IMR-90 (cell line): Measurements from ENCODE around the gene MID1. TPM values are rescaled to one million over a fixed set of nuclear protein-coding genes. Genes with fewer than 3 reads are reported as not detected.
A peak's percentile ranks its signal among the peaks of the same experiment; 100 is the strongest.

ENCODE experiments used
- ATAC-seq: fragments of 200-7000 bp; cut with Tn5 transposase; 2 replicates; pipeline ENCODE4 v1.9.1; 2020; ENCODE audit warnings: low read depth, mild to moderate bottlenecking, moderate library complexity
- BruUV-seq: library from RNA; stranded (reverse); fragments of 400-500 nt; replicated peaks from 2 replicates; lab custom pipeline; 2021; lab: Mats Ljungman, UMichigan
- CTCF ChIA-PET: fragments of 300-600 bp; formaldehyde crosslinking; extraction: SDS; loops from one replicate; lab custom pipeline; 2021; ENCODE audit warnings: antibody characterized with exemption; lab: Yijun Ruan, JAX
- POLR2A ChIA-PET: fragments of 300-600 bp; sonication (Branson Sonifier 250); formaldehyde crosslinking; loops from one replicate; lab custom pipeline; 2022; ENCODE audit warnings: antibody characterized with exemption; ENCODE audit not compliant: unreplicated experiment; lab: Charles Lee
- DNase-seq: peaks from one replicate; pipeline ENCODE4 v3.0.0; 2013
- H2AFZ ChIP-seq: replicated peaks from 2 replicates; pipeline ENCODE3; 2013; ENCODE audit warnings: low read length, mild to moderate bottlenecking; ENCODE audit not compliant: poor library complexity
- H2AK5ac ChIP-seq: 2 replicates; pipeline ENCODE4 v1.6.1; 2013; ENCODE audit warnings: low read depth, low read length, inconsistent platforms
- H2AK9ac ChIP-seq: replicated peaks from 2 replicates; pipeline ENCODE3; 2013; ENCODE audit warnings: mild to moderate bottlenecking, low read depth, low read length, moderate library complexity; ENCODE audit not compliant: poor library complexity
- H2BK120ac ChIP-seq: 2 replicates; pipeline ENCODE4 v1.6.1; 2013; ENCODE audit warnings: low read depth, low read length, inconsistent platforms
- H2BK15ac ChIP-seq: 3 replicates; pipeline ENCODE4 v1.6.1; 2013; ENCODE audit warnings: low read depth, low read length, inconsistent platforms
- H2BK20ac ChIP-seq: 2 replicates; pipeline ENCODE4 v1.6.1; 2013; ENCODE audit warnings: low read depth, mild to moderate bottlenecking, inconsistent platforms, low read length, moderate library complexity
- H2BK5ac ChIP-seq: 2 replicates; pipeline ENCODE4 v1.6.1; 2013; ENCODE audit warnings: mild to moderate bottlenecking, low read depth, low read length, inconsistent platforms; ENCODE audit not compliant: poor library complexity, severe bottlenecking
- H3K14ac ChIP-seq: replicated peaks from 2 replicates; pipeline ENCODE4 v1.6.1; 2013; ENCODE audit warnings: low read depth, low read length, inconsistent platforms
- H3K18ac ChIP-seq: 2 replicates; pipeline ENCODE4 v1.6.1; 2013; ENCODE audit warnings: low read depth, low read length, control low read depth
- H3K23ac ChIP-seq: 2 replicates; pipeline ENCODE4 v1.6.1; 2013; ENCODE audit warnings: low read depth, low read length, inconsistent platforms
- H3K27ac ChIP-seq: 2 replicates; pipeline ENCODE4 v1.5.1; 2013; ENCODE audit warnings: mild to moderate bottlenecking, control low read depth, low read length; ENCODE audit not compliant: insufficient read depth
- H3K27me3 ChIP-seq: 2 replicates; pipeline ENCODE4 v1.6.1; 2013; ENCODE audit warnings: low read length; ENCODE audit not compliant: control insufficient read depth, insufficient read depth
- H3K36me3 ChIP-seq: 2 replicates; pipeline ENCODE4 v1.6.1; 2013; ENCODE audit warnings: low read length, mixed read lengths; ENCODE audit not compliant: control insufficient read depth, insufficient read depth
- H3K4ac ChIP-seq: 2 replicates; pipeline ENCODE4 v1.6.1; 2013; ENCODE audit warnings: low read depth, low read length, inconsistent platforms
- H3K4me1 ChIP-seq: 2 replicates; pipeline ENCODE4 v1.6.1; 2013; ENCODE audit warnings: low read length, mixed read lengths; ENCODE audit not compliant: control insufficient read depth, insufficient read depth
- H3K4me2 ChIP-seq: 2 replicates; pipeline ENCODE4 v1.6.1; 2013; ENCODE audit warnings: low read depth, mild to moderate bottlenecking, control low read depth, low read length, moderate library complexity
- H3K4me3 ChIP-seq: 2 replicates; pipeline ENCODE4 v1.5.1; 2013; ENCODE audit warnings: low read depth, mild to moderate bottlenecking, control low read depth, low read length, moderate library complexity; ENCODE audit not compliant: insufficient read depth
- H3K56ac ChIP-seq: 2 replicates; pipeline ENCODE4 v1.6.1; 2013; ENCODE audit warnings: low read length, inconsistent platforms; ENCODE audit not compliant: insufficient read depth; ENCODE audit errors: extremely low read depth
- H3K79me1 ChIP-seq, 2 experiments: 2 replicates each; pipeline ENCODE4 v1.6.1; 2013; ENCODE audit warnings: low read length in 2 of 2, inconsistent platforms in 1 of 2, low read depth in 1 of 2
- H3K9ac ChIP-seq: 2 replicates; pipeline ENCODE4 v1.6.1; 2013; ENCODE audit warnings: low read depth, low read length, control low read depth
- H3K9me1 ChIP-seq: 2 replicates; pipeline ENCODE4 v1.6.1; 2013; ENCODE audit warnings: low read length, inconsistent platforms; ENCODE audit not compliant: insufficient read depth
- H3K9me3 ChIP-seq: 2 replicates; pipeline ENCODE4 v1.6.1; 2013; ENCODE audit warnings: low read length; ENCODE audit not compliant: control insufficient read depth, insufficient read depth
- H4K20me1 ChIP-seq: 2 replicates; pipeline ENCODE4 v1.6.1; 2013; ENCODE audit warnings: low read length, inconsistent platforms; ENCODE audit not compliant: insufficient read depth
- H4K5ac ChIP-seq: 2 replicates; pipeline ENCODE4 v1.6.1; 2013; ENCODE audit warnings: mild to moderate bottlenecking, low read depth, low read length, control low read depth
- H4K8ac ChIP-seq, 2 experiments: 2 replicates each; pipeline ENCODE4 v1.6.1; 2013; ENCODE audit warnings: low read depth in 2 of 2, low read length in 2 of 2, control low read depth in 1 of 2, inconsistent platforms in 1 of 2
- H4K91ac ChIP-seq: 2 replicates; pipeline ENCODE4 v1.6.1; 2013; ENCODE audit warnings: low read depth, low read length, inconsistent platforms; ENCODE audit not compliant: insufficient read depth
- BHLHE40 ChIP-seq: fragments of 150-350 bp; IDR thresholded peaks from 2 replicates; pipeline ENCODE4 v1.6.1; 2016; ENCODE audit warnings: mild to moderate bottlenecking, low read depth, low read length
- CEBPB ChIP-seq: IDR thresholded peaks from 2 replicates; pipeline ENCODE4 v1.6.1; 2012; ENCODE audit warnings: low read depth, low read length, improper control_type of control experiment
- CHD1 ChIP-seq: IDR thresholded peaks from 2 replicates; pipeline ENCODE4 v1.6.1; 2012; ENCODE audit warnings: low read depth, low read length, improper control_type of control experiment
- FOS ChIP-seq: fragments of 150-350 bp; IDR thresholded peaks from 2 replicates; pipeline ENCODE4 v1.6.1; 2016; ENCODE audit warnings: low read depth, low read length
- MAFK ChIP-seq: IDR thresholded peaks from 2 replicates; pipeline ENCODE4 v1.6.1; 2012; ENCODE audit warnings: low read depth, low read length, improper control_type of control experiment
- MAZ ChIP-seq: IDR thresholded peaks from 2 replicates; pipeline ENCODE4 v1.6.1; 2012; ENCODE audit warnings: low read depth, mild to moderate bottlenecking, low read length, improper control_type of control experiment, moderate library complexity, borderline replicate concordance
- MXI1 ChIP-seq: IDR thresholded peaks from 2 replicates; pipeline ENCODE4 v1.6.1; 2012; ENCODE audit warnings: low read depth, mild to moderate bottlenecking, low read length, moderate library complexity, borderline replicate concordance
- NFE2L2 ChIP-seq: fragments of 150-350 bp; IDR thresholded peaks from 2 replicates; pipeline ENCODE4 v1.6.1; 2016; ENCODE audit warnings: low read depth, mild to moderate bottlenecking, low read length
- POLR2A ChIP-seq: IDR thresholded peaks from 2 replicates; pipeline ENCODE4 v1.6.1; 2012; ENCODE audit warnings: mild to moderate bottlenecking, low read depth, low read length
- RAD21 ChIP-seq: IDR thresholded peaks from 2 replicates; pipeline ENCODE4 v1.6.1; 2012; ENCODE audit warnings: low read length, improper control_type of control experiment
- RCOR1 ChIP-seq: IDR thresholded peaks from 2 replicates; pipeline ENCODE4 v1.6.1; 2012; ENCODE audit warnings: mild to moderate bottlenecking, low read length, improper control_type of control experiment; ENCODE audit not compliant: insufficient replicate concordance
- RFX5 ChIP-seq: IDR thresholded peaks from 2 replicates; pipeline ENCODE4 v1.8.0; 2012; ENCODE audit warnings: low read depth, mild to moderate bottlenecking, low read length, moderate library complexity
- SMC3 ChIP-seq: fragments of 150-350 bp; IDR thresholded peaks from 2 replicates; pipeline ENCODE4 v1.6.1; 2016; ENCODE audit warnings: low read depth, mild to moderate bottlenecking, antibody characterized with exemption, low read length, moderate library complexity
- WGBS, 2 experiments: methylation state at CpG; one replicate each; pipeline versions ENCODE4 v1.1.5 to v1.1.7; 2013; ENCODE audit warnings: missing lambda C conversion rate in 2 of 2; ENCODE audit not compliant: insufficient read length in 1 of 2; ENCODE audit errors: extremely low coverage in 2 of 2; 5-methylcytosine and 5-hydroxymethylcytosine counted together
- dilution Hi-C: fragments of 300-500 bp; cut with HindIII; formaldehyde crosslinking; loops from one replicate; pipeline ENCODE4 v1.14.3; 2018; ENCODE audit warnings: low sequenced_read_pairs; ENCODE audit not compliant: unreplicated experiment
- in situ Hi-C: fragments of 300-500 bp; cut with MboI; formaldehyde crosslinking; loops from 3 replicates; pipeline ENCODE4 v1.14.3; 2019; ENCODE audit warnings: low sequenced_read_pairs, inconsistent platforms, mixed read lengths
- intact Hi-C: fragments of 100-400 bp; cut with micrococcal nuclease; formaldehyde crosslinking; loops from 2 replicates; pipeline ENCODE4 v1.10.0; 2022
- polyA plus RNA-seq, 3 experiments: library from polyadenylated mRNA; depleted of rRNA; stranded (reverse); fragments of >200 nt; gene quantifications; 2 replicates each; pipeline ENCODE4 v1.2.3, GENCODE V29; 2012; ENCODE audit warnings: low replicate concordance in 1 of 3
- total RNA-seq: library from RNA; depleted of rRNA; stranded (reverse); fragments of >200 nt; gene quantifications from 2 replicates; pipeline ENCODE4 v1.2.3, GENCODE V29; 2012
- TF ChIP-seq, protein P1 (sequence below): fragments of 150-350 bp; IDR thresholded peaks from 2 replicates; pipeline ENCODE4 v1.6.1; 2016; ENCODE audit warnings: low read depth, mild to moderate bottlenecking, low read length, moderate library complexity, borderline replicate concordance
- TF ChIP-seq, protein P2 (sequence below): fragments of 150-350 bp; IDR thresholded peaks from 2 replicates; pipeline ENCODE4 v1.6.1; 2017; ENCODE audit warnings: mild to moderate bottlenecking, antibody characterized with exemption, low read length, low read depth

Gene MID1
- total and polyA plus RNA-seq, 2 of the 4 experiments (the other 2 are of a cell fraction): 37.2 to 106 TPM

DNA sequence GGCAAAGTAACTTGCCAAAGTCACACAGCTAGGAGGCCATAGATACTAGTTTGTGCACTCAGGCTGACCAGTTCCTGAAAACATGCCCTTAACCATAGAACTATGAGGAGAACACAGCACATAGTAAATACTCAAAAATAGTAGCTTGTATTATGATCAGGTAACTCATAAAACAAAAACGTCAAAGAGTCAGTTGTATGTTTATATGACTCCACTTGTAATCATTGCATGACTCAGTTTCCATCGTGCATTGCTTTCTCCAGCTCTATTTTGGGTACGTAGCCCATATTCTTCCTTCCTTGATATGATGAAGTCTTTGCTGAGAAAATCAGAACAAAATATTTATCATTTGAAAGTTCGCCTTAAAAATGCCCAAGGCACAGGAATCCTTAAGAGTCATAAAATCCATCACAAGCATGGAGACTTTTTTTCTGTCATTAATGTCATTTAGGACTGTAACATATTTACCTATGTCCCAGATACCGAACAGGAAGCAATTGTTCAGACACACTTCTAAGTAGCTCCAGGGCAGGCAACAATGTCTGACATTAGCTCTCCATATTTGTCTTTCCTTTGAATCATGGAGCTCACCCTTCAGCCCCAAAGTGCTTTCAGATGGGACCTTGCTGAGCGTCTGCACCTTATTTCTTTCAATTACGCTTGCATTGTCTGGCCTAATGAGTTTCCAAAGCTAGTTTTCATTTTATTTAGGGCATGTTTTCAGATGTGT, 11.2 kb upstream of the MID1 start (continued):
- no peak for TF ChIP-seq RAD21

DNA sequence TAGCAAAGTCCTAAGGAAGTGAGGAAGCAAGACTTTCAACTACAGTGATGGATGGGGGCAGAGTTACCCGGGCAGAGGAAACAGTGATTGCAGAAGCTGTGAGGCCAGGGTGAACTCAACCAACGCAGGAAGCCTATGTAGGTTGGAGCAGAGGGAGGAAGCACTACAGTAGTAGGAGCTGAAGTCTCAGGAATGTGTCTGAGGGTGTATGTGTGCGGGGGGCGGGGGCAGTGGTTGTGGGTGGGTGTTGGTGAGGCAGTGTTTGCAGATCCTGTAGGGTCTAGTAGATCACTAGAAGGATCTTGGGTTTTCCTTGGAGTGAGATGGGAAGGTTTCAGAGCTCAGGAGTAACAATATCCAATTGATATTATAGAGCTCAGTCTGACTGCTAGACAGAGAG, 9.9 kb upstream of the MID1 start:
- BruUV-seq: no TSS peak
- H3K36me3 ChIP-seq: no peaks in the 10 kb centered on the region
- intact Hi-C loops: no loop called here
- in situ Hi-C loops: no loop called here
- 10% methylated on average over 1 of the region's 4 CpGs; no CpG with 5 or more reads in 1 of the 2 experiments for WGBS, 2 experiments
- H3K18ac ChIP-seq: peak overlapping the region; percentile 74; the same call in 1 of the 2 replicates
- H2AFZ ChIP-seq: no peak overlapping the region
- POLR2A ChIA-PET: no interaction called here
- no peaks in the 10 kb centered on the region for H3K9me3 ChIP-seq
- H2AK5ac ChIP-seq: peak overlapping the region; percentile 75; the same call in 1 of the 2 replicates
- no peak overlapping the region for H3K4me2 ChIP-seq
- no peaks in the 10 kb centered on the region for H3K9me1 ChIP-seq
- no peaks in the 10 kb centered on the region for H3K79me1 ChIP-seq
- peak overlapping the region; percentile 76; the same call in 2 of the 3 replicates for H2BK15ac ChIP-seq
- peaks cover 10% of the 10 kb centered on the region for H3K4me1 ChIP-seq
- peak overlapping the region in 1 of 2 experiments; percentile 36; a peak in 1 of 4 replicates for H4K8ac ChIP-seq
- 0 out of 2 replicates have a peak overlapping the region, but pooled peaks have one; percentile 54 for H4K5ac ChIP-seq
- peak overlapping the region; percentile 42 for H4K91ac ChIP-seq
- dilution Hi-C loops: no loop called here
- peak overlapping the region; percentile 35; the same call in 1 of the 2 replicates for H3K14ac ChIP-seq
- peak overlapping the region; percentile 57 for H3K4ac ChIP-seq
- H2BK120ac ChIP-seq: peak overlapping the region; percentile 68
- H4K20me1 ChIP-seq: no peaks in the 10 kb centered on the region
- no peak overlapping the region for H3K9ac ChIP-seq
- H2BK5ac ChIP-seq: peak overlapping the region; percentile 40
- no peak for ATAC-seq
- H3K27me3 ChIP-seq: no peaks in the 10 kb centered on the region
- peak overlapping the region; percentile 17; the same call in 1 of the 2 replicates for H2BK20ac ChIP-seq
- H3K27ac ChIP-seq: no peak overlapping the region
- H3K23ac ChIP-seq: no peak overlapping the region
- CTCF ChIA-PET: interaction anchor here (1.0 kb wide), 1 partner anchor 440 kb away, joined by 3 read pairs; no protein-coding TSS in a partner anchor
- no peak overlapping the region for H3K4me3 ChIP-seq
- DNase-seq: no peak
- no peak overlapping the region for H2AK9ac ChIP-seq
- no peak overlapping the region for H3K56ac ChIP-seq
- TF ChIP-seq, protein P1, sequence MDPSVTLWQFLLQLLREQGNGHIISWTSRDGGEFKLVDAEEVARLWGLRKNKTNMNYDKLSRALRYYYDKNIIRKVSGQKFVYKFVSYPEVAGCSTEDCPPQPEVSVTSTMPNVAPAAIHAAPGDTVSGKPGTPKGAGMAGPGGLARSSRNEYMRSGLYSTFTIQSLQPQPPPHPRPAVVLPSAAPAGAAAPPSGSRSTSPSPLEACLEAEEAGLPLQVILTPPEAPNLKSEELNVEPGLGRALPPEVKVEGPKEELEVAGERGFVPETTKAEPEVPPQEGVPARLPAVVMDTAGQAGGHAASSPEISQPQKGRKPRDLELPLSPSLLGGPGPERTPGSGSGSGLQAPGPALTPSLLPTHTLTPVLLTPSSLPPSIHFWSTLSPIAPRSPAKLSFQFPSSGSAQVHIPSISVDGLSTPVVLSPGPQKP: no peak
- TF ChIP-seq BHLHE40: no peak
- no peak for TF ChIP-seq MAFK
- TF ChIP-seq, protein P2, sequence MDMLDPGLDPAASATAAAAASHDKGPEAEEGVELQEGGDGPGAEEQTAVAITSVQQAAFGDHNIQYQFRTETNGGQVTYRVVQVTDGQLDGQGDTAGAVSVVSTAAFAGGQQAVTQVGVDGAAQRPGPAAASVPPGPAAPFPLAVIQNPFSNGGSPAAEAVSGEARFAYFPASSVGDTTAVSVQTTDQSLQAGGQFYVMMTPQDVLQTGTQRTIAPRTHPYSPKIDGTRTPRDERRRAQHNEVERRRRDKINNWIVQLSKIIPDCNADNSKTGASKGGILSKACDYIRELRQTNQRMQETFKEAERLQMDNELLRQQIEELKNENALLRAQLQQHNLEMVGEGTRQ: no peak
- no peak for TF ChIP-seq RCOR1
- no peak for TF ChIP-seq POLR2A
- TF ChIP-seq NFE2L2: no peak
- TF ChIP-seq SMC3: no peak
- TF ChIP-seq MAZ: no peak
- TF ChIP-seq FOS: no peak
- TF ChIP-seq CEBPB: no peak
- TF ChIP-seq RFX5: no peak
- no peak for TF ChIP-seq CHD1
- no peak for TF ChIP-seq MXI1
